ENCODE results near the gene SPATS2. TPM values are rescaled to one million over a fixed set of nuclear protein-coding genes. Genes with fewer than 3 reads are reported as not detected.
"Not testable (repeated sequence)": the region's sequence is repeated elsewhere in the genome, so short reads cannot be mapped to it uniquely, and the experiment has no call there.

Gene SPATS2
- total RNA-seq, 2 experiments from 2014 or later = 10.6 to 18.8 TPM

- CTCF ChIA-PET = interaction anchor here (0.6 to 0.9 kb wide), 2 partner anchors 45 to 104 kb away, joined by 3 read pairs; no protein-coding TSS in a partner anchor
These were observed 43.6 kb downstream of the SPATS2 start for GRCh38 chr12:49410818-49411217.

GRCh38 chr12:49413010-49413409 lies 45.7 kb downstream of the SPATS2 start:
- POLR2A ChIA-PET = interaction anchor here (0.6 kb wide), 1 partner anchor 39 kb away, joined by 4 read pairs; no protein-coding TSS in a partner anchor

More at GRCh38 chr12:49410818-49411217, 43.6 kb downstream of the SPATS2 start:
- Mint-ChIP-seq H3K27ac (no peak overlapping the region), H3K9me3 (ENCODE audit: low read depth) (no peaks in the 10 kb centered on the region), H3K4me3 (no peak overlapping the region), H3K4me1 (peaks cover 6% of the 10 kb centered on the region), H3K36me3 (ENCODE audit: low read depth) (no peaks in the 10 kb centered on the region), H3K27me3 (no peaks in the 10 kb centered on the region)
- intact Hi-C loops (cut with DNase I, micrococcal nuclease) = no loop called here
- POLR2A ChIA-PET = no interaction called here
- DNase-seq (no peak), ATAC-seq (no peak)

GRCh38 chr12:49413796-49414195 lies 46.5 kb downstream of the SPATS2 start:
- no peaks in the 10 kb centered on the region for H3K27me3 Mint-ChIP-seq
- ATAC-seq = no peak

More at GRCh38 chr12:49413010-49413409, 45.7 kb downstream of the SPATS2 start:
- H3K4me1 Mint-ChIP-seq = peaks cover 6% of the 10 kb centered on the region
- intact Hi-C loops (cut with DNase I, micrococcal nuclease) = no loop called here
- no peak for DNase-seq
- H3K27me3 Mint-ChIP-seq = no peaks in the 10 kb centered on the region
- no peaks in the 10 kb centered on the region for H3K9me3 Mint-ChIP-seq (ENCODE audit: low read depth)
- H3K4me3 Mint-ChIP-seq = no peak overlapping the region
- no peak overlapping the region for H3K27ac Mint-ChIP-seq
- CTCF ChIA-PET = interaction anchor here (0.7 to 1.5 kb wide), 3 partner anchors 24 to 180 kb away, joined by 5 read pairs; no protein-coding TSS in a partner anchor
- H3K36me3 Mint-ChIP-seq (ENCODE audit: low read depth) = no peaks in the 10 kb centered on the region
- ATAC-seq = no peak

GRCh38 chr12:49414364-49414763 lies 47.1 kb downstream of the SPATS2 start:
- H3K27me3 Mint-ChIP-seq = no peaks in the 10 kb centered on the region

More at GRCh38 chr12:49413796-49414195, 46.5 kb downstream of the SPATS2 start:
- DNase-seq = no peak
- intact Hi-C loops (cut with DNase I, micrococcal nuclease) = no loop called here
- ChIA-PET POLR2A (interaction anchor here (0.6 kb wide), 1 partner anchor 38 kb away, joined by 4 read pairs; no protein-coding TSS in a partner anchor), CTCF (interaction anchor here (1.2 kb wide), 1 partner anchor 25 kb away, joined by 5 read pairs; no protein-coding TSS in a partner anchor)
- Mint-ChIP-seq H3K36me3 (ENCODE audit: low read depth) (no peaks in the 10 kb centered on the region), H3K9me3 (ENCODE audit: low read depth) (no peaks in the 10 kb centered on the region), H3K27ac (no peak overlapping the region), H3K4me1 (peaks cover 6% of the 10 kb centered on the region), H3K4me3 (no peak overlapping the region)

GRCh38 chr12:49415521-49415970 lies 48.3 kb downstream of the SPATS2 start:
- ChIA-PET POLR2A (no interaction called here), CTCF (interaction anchor here (0.7 to 1.8 kb wide), 3 partner anchors 9 to 68 kb away, joined by 3 read pairs; no protein-coding TSS in a partner anchor)
- Mint-ChIP-seq H3K36me3 (ENCODE audit: low read depth) (no peaks in the 10 kb centered on the region), H3K9me3 (ENCODE audit: low read depth) (no peaks in the 10 kb centered on the region), H3K4me3 (no peak overlapping the region), H3K4me1 (peaks cover 3% of the 10 kb centered on the region), H3K27me3 (no peaks in the 10 kb centered on the region), H3K27ac (no peak overlapping the region)
- ATAC-seq (no peak), DNase-seq (no peak)
- intact Hi-C loops (cut with DNase I, micrococcal nuclease) = no loop called here

More at GRCh38 chr12:49414364-49414763, 47.1 kb downstream of the SPATS2 start:
- peaks cover 6% of the 10 kb centered on the region for H3K4me1 Mint-ChIP-seq
- DNase-seq (no peak), ATAC-seq (no peak)
- H3K27ac Mint-ChIP-seq = no peak overlapping the region
- no peaks in the 10 kb centered on the region for H3K36me3 Mint-ChIP-seq (ENCODE audit: low read depth)
- ChIA-PET CTCF (no interaction called here), POLR2A (no interaction called here)
- no peaks in the 10 kb centered on the region for H3K9me3 Mint-ChIP-seq (ENCODE audit: low read depth)
- intact Hi-C loops (cut with DNase I, micrococcal nuclease) = no loop called here
- H3K4me3 Mint-ChIP-seq = no peak overlapping the region

GRCh38 chr12:49416892-49417291 lies 49.6 kb downstream of the SPATS2 start:
- Mint-ChIP-seq H3K27me3 (no peaks in the 10 kb centered on the region), H3K36me3 (ENCODE audit: low read depth) (no peaks in the 10 kb centered on the region), H3K9me3 (ENCODE audit: low read depth) (no peaks in the 10 kb centered on the region), H3K27ac (no peak overlapping the region), H3K4me3 (no peak overlapping the region), H3K4me1 (peaks cover under 1% of the 10 kb centered on the region)
- intact Hi-C loops (cut with DNase I, micrococcal nuclease) = no loop called here
- ATAC-seq = no peak
- DNase-seq = no peak
- ChIA-PET CTCF (interaction anchor here (1.1 to 1.8 kb wide), 3 partner anchors 8 to 97 kb away, joined by 3 to 7 read pairs (median 4); no protein-coding TSS in a partner anchor), POLR2A (no interaction called here)

DNA sequence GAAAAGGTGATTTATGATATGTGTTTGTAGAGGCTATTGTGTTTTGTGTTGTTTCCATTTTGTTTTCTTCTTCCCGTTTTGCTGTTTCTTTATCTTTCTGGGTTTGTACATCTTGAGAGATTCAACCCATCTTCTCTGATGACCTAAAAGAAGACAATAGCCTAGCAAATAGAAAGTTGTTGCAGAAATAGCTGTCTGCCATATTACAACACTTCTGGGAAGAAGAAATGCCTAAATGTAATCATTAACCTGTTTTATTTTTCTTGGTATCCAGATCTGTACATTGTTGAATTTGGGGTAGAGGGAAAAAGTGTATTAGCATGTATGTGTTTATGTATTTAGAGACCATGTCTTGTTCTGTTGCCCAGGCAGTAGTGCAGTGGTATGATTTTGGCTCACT lies 50.3 kb downstream of the SPATS2 start:
- H3K9me3 Mint-ChIP-seq (ENCODE audit: low read depth) = no peaks in the 10 kb centered on the region
- DNase-seq (no peak), ATAC-seq (no peak)
- CTCF ChIA-PET = interaction anchor here (1.1 to 1.6 kb wide), 2 partner anchors 19 to 96 kb away, joined by 4 to 7 read pairs; no protein-coding TSS in a partner anchor
- no peak overlapping the region for H3K4me3 Mint-ChIP-seq
- H3K36me3 Mint-ChIP-seq (ENCODE audit: low read depth) = no peaks in the 10 kb centered on the region
- intact Hi-C loops (cut with DNase I, micrococcal nuclease) = no loop called here
- H3K27ac Mint-ChIP-seq = no peak overlapping the region
- POLR2A ChIA-PET = no interaction called here
- H3K27me3 Mint-ChIP-seq = no peaks in the 10 kb centered on the region
- H3K4me1 Mint-ChIP-seq = peaks cover 7% of the 10 kb centered on the region

DNA sequence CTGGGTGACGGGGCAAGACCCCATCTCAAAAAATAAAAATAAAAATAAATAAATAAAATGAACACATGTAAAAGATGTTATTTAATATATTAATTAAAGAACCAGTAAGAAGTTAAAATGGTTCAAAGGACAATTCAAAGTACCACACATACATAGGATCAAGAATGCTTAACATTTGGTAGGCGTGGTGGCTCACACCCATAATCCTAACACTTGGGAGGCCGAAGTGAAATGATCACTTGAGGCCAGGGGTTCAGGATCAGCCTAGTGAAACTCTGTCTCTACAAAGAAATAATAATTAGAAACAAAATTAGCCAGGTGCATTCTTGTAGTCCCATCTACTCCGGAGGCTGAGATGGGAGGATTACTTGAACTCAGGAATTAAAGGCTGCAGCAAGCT lies 53.3 kb downstream of the SPATS2 start:
- Mint-ChIP-seq H3K4me3 (no peak overlapping the region), H3K27me3 (no peaks in the 10 kb centered on the region), H3K9me3 (ENCODE audit: low read depth) (no peaks in the 10 kb centered on the region), H3K36me3 (ENCODE audit: low read depth) (no peaks in the 10 kb centered on the region), H3K27ac (no peak overlapping the region), H3K4me1 (peaks cover 9% of the 10 kb centered on the region)
- ATAC-seq (no peak), DNase-seq (no peak)
- intact Hi-C loops (cut with DNase I, micrococcal nuclease) = no loop called here
- POLR2A ChIA-PET = no interaction called here
- CTCF ChIA-PET = interaction anchor here (0.7 to 0.9 kb wide), 2 partner anchors 91 to 447 kb away, joined by 3 read pairs; no protein-coding TSS in a partner anchor

DNA sequence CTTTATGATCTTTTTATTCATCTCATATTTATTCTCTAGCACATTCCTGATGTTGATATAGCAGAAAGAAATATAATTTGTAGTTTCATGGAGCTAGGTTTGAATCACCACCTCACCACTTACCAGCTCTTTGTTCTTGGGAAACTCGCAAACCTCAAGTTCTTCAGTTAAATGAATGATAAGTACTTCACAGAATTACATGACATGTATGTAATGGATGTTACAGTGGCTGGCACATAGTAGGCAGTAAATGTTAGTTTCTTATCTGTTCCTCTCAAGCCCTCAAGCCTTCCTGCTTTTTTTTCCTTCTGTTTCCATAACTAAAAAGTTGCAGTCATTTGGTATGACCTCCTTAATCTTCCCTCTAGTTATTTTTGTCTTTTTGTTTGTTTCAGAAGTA lies 54.9 kb downstream of the SPATS2 start:
- ChIA-PET POLR2A (interaction anchor here (0.6 kb wide), 1 partner anchor 30 kb away, joined by 3 read pairs; no protein-coding TSS in a partner anchor), CTCF (interaction anchor here (1.0 to 1.2 kb wide), 2 partner anchors 63 to 92 kb away, joined by 3 read pairs; no protein-coding TSS in a partner anchor)
- intact Hi-C loops (cut with DNase I, micrococcal nuclease) = no loop called here
- H3K36me3 Mint-ChIP-seq (ENCODE audit: low read depth) = peaks cover 7% of the 10 kb centered on the region
- no peak overlapping the region for H3K4me3 Mint-ChIP-seq
- no peak overlapping the region for H3K27ac Mint-ChIP-seq
- H3K27me3 Mint-ChIP-seq = no peaks in the 10 kb centered on the region
- no peak for DNase-seq
- H3K9me3 Mint-ChIP-seq (ENCODE audit: low read depth) = no peaks in the 10 kb centered on the region
- H3K4me1 Mint-ChIP-seq = peaks cover 9% of the 10 kb centered on the region
- no peak for ATAC-seq

- ATAC-seq = no peak
- H3K27me3 Mint-ChIP-seq = no peaks in the 10 kb centered on the region
- CTCF ChIA-PET = interaction anchor here (1.1 kb wide), 1 partner anchor 71 kb away, joined by 4 read pairs; no protein-coding TSS in a partner anchor
- peaks cover 7% of the 10 kb centered on the region for H3K36me3 Mint-ChIP-seq (ENCODE audit: low read depth)
- no peak for DNase-seq
- no peaks in the 10 kb centered on the region for H3K9me3 Mint-ChIP-seq (ENCODE audit: low read depth)
- POLR2A ChIA-PET = no interaction called here
- intact Hi-C loops (cut with DNase I, micrococcal nuclease) = no loop called here
- peaks cover 3% of the 10 kb centered on the region for H3K4me1 Mint-ChIP-seq
- no peak overlapping the region for H3K27ac Mint-ChIP-seq
- no peak overlapping the region for H3K4me3 Mint-ChIP-seq
These were observed 61.5 kb downstream of the SPATS2 start for GRCh38 chr12:49428793-49429192.

GRCh38 chr12:49432616-49433015 lies 65.4 kb downstream of the SPATS2 start:
- no peaks in the 10 kb centered on the region for H3K36me3 Mint-ChIP-seq (ENCODE audit: low read depth)
- H3K27me3 Mint-ChIP-seq = no peaks in the 10 kb centered on the region
- intact Hi-C loops (cut with DNase I, micrococcal nuclease) = loop anchor here in 1 of 2 experiments (2.0 kb wide), 1 partner anchor 14 kb away; no protein-coding TSS in a partner anchor
- H3K27ac Mint-ChIP-seq = no peak overlapping the region
- DNase-seq (no peak), ATAC-seq (no peak)
- no peak overlapping the region for H3K4me3 Mint-ChIP-seq
- peaks cover 3% of the 10 kb centered on the region for H3K4me1 Mint-ChIP-seq
- H3K9me3 Mint-ChIP-seq (ENCODE audit: low read depth) = no peaks in the 10 kb centered on the region
- ChIA-PET POLR2A (no interaction called here), CTCF (no interaction called here)

GRCh38 chr12:49436799-49437198 lies 69.5 kb downstream of the SPATS2 start:
- H3K4me1 Mint-ChIP-seq; POLR2A ChIA-PET; H3K4me3 Mint-ChIP-seq; intact Hi-C loops (cut with DNase I, micrococcal nuclease); H3K27me3 Mint-ChIP-seq; H3K27ac Mint-ChIP-seq; ATAC-seq; DNase-seq; H3K9me3 Mint-ChIP-seq (ENCODE audit: low read depth); H3K36me3 Mint-ChIP-seq (ENCODE audit: low read depth); CTCF ChIA-PET: not testable (repeated sequence)
